Measurements from ENCODE around the gene ARHGAP10.
"Not testable (repeated sequence)": the region's sequence is repeated elsewhere in the genome, so short reads cannot be mapped to it uniquely, and the experiment has no call there.

ARHGAP10 gene

DNA sequence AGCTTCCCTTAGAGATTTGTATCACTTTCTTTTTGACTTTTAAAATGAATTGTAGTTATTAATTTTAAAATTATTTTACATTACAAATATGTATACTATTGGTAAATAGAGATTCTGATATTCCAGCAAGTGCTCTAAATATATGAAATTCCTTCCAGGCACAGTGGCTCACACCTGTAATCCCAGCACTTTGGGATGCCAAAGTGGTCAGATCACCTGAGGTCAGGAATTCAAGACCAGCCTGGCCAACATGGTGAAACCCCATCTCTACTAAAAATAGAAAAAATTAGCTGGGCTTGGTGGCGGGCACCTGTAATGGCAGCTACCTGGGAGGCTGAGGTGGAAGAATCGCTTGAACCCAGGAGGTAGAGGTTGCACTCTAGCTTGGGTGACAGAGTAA, 180.2 kb downstream of the ARHGAP10 start:
- DNase-seq (ENCODE audit: low spot score): not testable (repeated sequence)

- no peak for DNase-seq (ENCODE audit: low spot score)
Observed at GRCh38 chr4:147913137-147913536, 181.2 kb downstream of the ARHGAP10 start.

GRCh38 chr4:147916351-147916750, 184.5 kb downstream of the ARHGAP10 start:
- peak; percentile 31 for DNase-seq (ENCODE audit: low spot score)

DNA sequence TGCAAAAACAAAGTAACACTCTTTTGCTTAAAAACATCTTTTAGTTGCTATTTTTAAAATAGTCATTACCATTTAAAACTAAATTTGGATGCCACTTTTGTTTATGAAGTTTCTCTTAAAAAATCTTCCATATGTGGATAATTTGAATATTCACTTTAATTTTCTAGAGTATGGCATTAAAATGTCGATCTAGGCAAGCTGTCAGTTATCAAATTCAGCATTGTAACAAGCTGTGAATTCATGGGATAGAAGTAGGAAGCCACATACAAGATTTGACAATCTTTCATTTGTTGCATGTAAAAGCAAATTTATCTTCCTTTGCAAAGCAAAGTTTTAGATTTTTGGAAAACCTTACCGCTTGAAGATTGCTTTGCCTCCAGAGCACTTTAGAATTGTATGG, 191.5 kb downstream of the ARHGAP10 start:
- no peak for DNase-seq (ENCODE audit: low spot score)

DNA sequence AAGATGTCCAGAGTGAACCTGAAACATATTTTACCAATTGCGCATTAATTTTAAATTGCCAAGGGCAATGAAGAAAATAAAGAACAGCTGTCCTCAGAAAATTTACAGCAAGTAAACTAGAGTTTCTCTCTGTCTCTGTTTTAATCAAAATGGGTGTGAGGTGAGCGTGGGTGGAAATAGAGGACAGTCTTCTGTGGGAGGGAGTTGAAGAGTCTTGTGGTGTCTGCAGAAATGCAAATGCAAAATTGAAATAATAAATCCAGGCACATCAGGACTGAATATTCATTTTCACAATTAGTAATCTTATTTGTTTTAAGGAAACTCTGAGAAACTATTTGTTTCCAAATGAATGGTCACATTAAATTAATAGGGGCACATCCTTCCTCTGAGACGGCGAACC, 192.0 kb downstream of the ARHGAP10 start:
- no peak for DNase-seq (ENCODE audit: low spot score)

DNA sequence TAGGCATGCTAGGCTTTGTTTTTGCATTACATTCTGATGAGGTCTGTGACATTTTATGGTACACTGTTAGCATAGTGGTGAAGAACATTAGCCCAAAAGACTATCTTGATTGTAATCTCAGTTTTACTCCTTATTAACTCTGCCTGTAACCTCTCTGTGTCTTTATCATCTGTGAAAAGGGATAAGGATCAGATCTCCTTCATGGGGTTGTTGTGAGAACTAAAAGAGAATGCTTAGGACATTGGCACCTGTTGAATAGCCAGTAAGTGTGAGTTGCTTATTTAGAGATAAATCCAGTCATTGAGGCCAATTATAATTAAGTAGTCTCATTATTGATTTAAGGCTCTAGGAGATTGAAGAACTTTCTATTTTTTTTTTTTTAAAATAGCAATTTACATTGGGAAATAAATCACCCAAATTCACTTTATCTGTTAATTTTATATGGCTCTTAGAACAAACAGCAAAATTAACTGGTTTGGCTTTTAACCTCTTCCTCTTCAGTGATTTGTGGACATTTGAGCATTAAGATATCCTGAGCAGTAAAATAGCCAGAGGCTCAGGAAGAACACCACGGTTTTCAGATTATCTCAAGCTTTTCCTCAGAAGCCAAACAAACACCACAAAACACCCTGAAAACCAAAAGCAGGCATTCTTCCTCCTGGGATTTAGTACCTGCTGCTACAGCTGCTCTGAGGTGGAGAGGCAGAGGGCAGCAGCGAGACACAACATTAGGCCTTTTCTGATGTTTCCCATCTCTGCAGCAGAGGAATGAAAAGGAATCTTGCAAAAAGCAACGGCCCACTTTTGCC, 192.9 kb downstream of the ARHGAP10 start:
- DNase-seq (ENCODE audit: low spot score): peak; percentile 40

DNA sequence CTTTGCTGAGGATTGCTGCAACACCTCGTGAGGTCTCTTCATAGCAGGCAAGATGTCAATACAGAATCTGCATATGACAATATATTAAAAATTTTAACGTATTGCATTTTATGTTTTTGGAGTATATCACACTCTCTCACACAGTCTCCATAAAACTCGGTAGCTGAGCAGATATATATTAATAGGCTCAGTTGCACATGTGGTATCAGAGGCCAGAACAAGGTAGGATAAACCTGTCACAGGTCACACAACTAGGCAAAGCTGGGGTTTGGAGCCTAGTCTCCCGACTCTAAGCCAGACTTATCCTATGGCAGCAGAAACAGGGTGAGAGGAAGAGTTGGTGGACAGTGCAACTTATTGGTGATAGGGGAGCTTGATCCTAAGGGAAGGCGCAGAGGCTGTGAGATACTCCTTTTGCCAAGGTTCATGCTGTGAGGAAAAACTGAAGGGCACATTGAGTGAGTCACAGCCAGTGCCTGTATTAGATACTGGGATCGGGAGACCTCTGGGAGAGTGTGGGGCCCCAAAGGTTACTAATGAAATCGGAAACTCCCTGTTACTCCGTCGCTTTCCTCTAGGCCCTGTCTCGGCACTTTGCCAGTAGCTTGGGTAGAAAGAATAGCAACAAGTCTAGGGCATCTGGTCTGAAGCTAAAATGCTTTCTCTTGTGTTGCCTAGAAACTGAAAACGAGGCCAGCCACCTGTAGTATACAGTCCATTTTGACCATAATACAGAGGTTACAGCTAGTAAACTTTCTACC, 195.7 kb downstream of the ARHGAP10 start:
- no peak for DNase-seq (ENCODE audit: low spot score)

GRCh38 chr4:147928400-147928799, 196.5 kb downstream of the ARHGAP10 start:
- no peak for DNase-seq (ENCODE audit: low spot score)

DNA sequence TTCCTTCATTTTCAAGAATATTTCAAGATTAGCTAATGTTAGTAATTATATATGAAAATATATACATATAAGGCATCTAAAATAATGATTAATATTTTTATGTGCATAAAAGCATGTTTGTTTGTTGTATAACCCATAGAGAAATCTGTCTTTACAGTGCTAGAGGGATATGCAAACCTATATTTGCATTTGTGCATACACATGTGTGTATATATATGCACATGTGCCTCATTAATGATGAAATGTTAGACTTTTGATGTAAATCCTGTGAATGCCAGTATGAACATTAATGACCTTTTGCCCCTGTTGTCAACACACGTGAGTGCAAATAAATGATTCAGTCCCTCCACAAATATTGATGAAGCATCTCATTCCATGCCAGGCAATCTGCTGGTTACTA, 197.9 kb downstream of the ARHGAP10 start:
- DNase-seq (ENCODE audit: low spot score): no peak

DNA sequence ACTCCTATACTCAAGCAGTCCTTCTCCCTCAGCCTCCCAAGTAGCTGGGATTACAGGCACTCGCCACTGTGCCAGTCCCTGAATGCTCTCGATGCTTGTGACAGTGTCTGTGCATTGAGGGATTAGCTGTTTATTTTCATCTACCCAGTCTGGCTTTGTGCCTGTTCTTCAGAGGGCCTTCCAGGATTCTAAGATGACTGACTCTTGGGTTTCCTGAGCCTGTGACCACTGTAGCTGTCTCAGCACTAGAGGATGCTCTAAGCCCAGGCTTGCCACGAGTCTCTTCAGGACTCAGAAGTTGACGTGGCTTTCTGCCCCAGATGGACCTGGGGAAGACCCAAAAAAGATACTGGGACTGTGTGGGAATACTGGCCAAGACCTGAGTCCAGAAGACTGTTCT, 201.4 kb downstream of the ARHGAP10 start:
- no peak for DNase-seq (ENCODE audit: low spot score)

- DNase-seq (ENCODE audit: low spot score): no peak
Observed at GRCh38 chr4:147933779-147934178, 201.9 kb downstream of the ARHGAP10 start.

- no peak for DNase-seq (ENCODE audit: low spot score)
Observed at GRCh38 chr4:147938496-147938895, 206.6 kb downstream of the ARHGAP10 start.

- DNase-seq (ENCODE audit: low spot score): no peak
Observed at GRCh38 chr4:147940171-147940570, 208.3 kb downstream of the ARHGAP10 start.

DNA sequence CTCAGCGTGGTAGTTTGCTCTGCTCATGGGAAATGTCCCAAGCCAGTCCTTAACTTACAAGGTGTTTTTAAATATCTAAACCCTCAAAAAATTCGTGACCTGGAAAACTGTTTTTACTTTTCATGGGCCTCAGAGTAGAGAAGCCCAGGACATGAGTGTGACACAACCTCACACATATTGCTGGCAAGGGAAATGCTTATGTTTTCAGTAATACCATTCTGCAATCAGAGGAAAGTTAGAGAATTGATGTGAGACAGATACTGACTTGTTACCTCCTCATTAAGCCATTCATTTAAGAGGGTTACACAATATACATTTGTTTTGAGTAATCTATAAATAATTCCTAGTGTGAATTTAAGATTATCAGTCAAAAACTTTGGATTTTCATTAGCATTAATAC, 209.5 kb downstream of the ARHGAP10 start:
- DNase-seq (ENCODE audit: low spot score): no peak

GRCh38 chr4:147942729-147943128, 210.8 kb downstream of the ARHGAP10 start:
- no peak for DNase-seq (ENCODE audit: low spot score)

GRCh38 chr4:147943159-147943638, 211.3 kb downstream of the ARHGAP10 start:
- DNase-seq (ENCODE audit: low spot score): no peak

- DNase-seq (ENCODE audit: low spot score): no peak
Observed at GRCh38 chr4:147944249-147944648, 212.4 kb downstream of the ARHGAP10 start.

DNA sequence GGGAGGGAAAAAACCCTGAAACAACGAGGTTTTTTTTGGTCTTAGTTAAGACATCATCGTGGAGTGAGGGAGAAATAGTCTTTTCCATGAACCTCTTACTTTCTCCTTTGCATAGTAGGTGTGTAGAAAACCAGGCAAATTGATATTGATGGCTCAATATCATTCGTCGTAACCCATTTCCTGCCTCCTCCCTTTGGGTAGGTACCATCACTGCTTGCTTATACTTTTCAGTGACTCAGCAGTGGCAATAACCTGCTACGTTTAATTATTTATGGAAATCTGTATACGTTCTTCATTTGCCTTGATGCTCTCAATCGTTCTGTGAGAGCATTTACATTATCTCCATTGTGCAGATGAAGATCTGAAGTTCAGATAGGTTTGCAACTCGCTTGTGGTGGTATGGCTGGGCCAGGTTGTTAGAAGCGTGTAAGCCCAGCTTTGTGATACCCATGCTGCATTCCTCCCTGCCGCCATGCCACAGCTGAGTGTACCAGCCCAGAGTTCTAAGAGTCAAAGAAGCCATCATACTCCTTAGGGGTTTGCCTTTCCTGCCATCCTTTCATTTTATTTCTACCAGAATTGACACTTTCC, 212.9 kb downstream of the ARHGAP10 start:
- DNase-seq (ENCODE audit: low spot score): no peak

- DNase-seq (ENCODE audit: low spot score): no peak
Observed at GRCh38 chr4:147948336-147948735, 216.4 kb downstream of the ARHGAP10 start.

- DNase-seq (ENCODE audit: low spot score): no peak
Observed at GRCh38 chr4:147950261-147950660, 218.4 kb downstream of the ARHGAP10 start.

DNA sequence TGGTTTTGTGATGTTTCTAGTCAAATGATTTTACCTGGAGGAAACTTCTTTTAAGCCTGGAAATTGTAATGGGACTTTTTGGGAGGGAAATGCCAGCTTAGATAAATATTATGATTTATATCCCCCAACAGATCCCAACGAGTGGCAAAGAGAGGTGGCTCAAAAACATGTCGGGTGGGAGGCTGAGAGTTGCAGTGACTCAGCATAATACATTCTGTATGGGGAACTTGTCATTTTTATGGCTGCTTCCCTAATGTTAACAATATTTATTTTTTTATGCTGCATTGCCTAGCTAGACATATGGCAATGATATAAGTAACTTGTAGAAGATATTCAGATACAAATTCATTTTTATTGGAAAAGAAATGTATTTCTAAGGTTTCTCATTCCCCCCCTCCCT, 219.0 kb downstream of the ARHGAP10 start:
- no peak for DNase-seq (ENCODE audit: low spot score)

GRCh38 chr4:147954850-147955249, 223.0 kb downstream of the ARHGAP10 start:
- DNase-seq (ENCODE audit: low spot score): no peak
